Measurements from ENCODE around the gene AP1G2. TPM values are rescaled to one million over a fixed set of nuclear protein-coding genes. Genes with fewer than 3 reads are reported as not detected.

The AP1G2 gene
- total and polyA plus RNA-seq, 2 of the 13 experiments (the other 11 are each of a cell fraction or from before 2014, with no cell fraction given), result 96.9 to 611 TPM

DNA sequence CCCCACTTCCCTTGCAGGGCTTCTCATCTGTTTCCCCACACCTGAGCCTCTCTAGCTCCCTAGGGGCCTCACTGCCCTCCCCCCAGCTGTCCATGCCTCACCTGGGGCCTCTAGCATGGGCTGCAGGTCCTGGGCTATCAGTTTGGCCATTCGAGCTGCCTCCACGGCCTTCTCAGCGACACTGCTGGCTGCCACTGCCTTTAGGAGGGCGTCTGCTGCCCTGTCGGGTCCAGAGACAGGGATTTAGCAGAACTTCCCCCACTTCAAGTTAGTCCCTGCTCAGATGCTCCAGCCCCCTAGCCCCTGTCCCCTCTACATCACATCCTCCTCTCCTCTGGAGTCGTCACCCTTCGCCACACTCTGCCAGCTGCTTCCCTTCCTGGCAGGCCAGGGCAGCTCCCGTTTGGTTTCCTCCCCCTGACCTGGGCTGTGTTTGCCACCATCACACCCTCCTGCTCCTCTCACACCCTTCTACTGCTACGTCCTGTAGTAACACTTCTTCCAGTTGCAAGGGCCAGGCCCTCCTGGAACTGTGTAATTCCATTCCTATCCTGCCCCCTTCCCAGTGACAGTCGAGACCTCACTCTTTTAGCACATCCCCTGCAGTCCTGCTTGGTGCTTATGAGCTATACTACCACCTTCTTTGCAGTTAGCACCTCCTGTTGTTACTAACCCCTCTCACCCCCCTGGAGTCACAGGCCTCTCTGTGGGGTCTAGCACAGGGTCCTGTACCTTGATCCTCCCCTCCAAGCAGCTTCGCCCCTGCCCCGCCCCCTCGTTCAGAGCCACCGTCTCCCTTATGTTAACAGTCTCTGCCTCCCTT, 4.3 kb upstream of the AP1G2 start (continued):
- TF ChIP-seq ZNF883 (CRISPR knock-in tag; IDR thresholded peaks at IDR 0.05; ENCODE audit: not compliant biosample characterization) (no peak), ELF1 (CRISPR knock-in tag; IDR thresholded peaks at IDR 0.05) (no peak; the same call in 1 of the 2 replicates), ZBTB10 (CRISPR knock-in tag; IDR thresholded peaks at IDR 0.05; ENCODE audit: borderline replicate concordance) (no peak), BORCS8-MEF2B (CRISPR knock-in tag; IDR thresholded peaks at IDR 0.05) (no peak), YEATS2 (CRISPR knock-in tag; IDR thresholded peaks at IDR 0.05; ENCODE audit: borderline replicate concordance) (no peak), KMT2B (CRISPR knock-in tag; IDR thresholded peaks at IDR 0.05) (no peak), HNF4G (IDR thresholded peaks at IDR 0.05; ENCODE audit: borderline replicate concordance, low read depth, low read length) (peak; percentile 25; the same call in 1 of the 2 replicates), HNF4G (CRISPR knock-in tag; IDR thresholded peaks at IDR 0.05; ENCODE audit: borderline replicate concordance, low read depth) (no peak), ZNF354B (CRISPR knock-in tag; IDR thresholded peaks at IDR 0.05) (no peak), ZBTB40 (IDR thresholded peaks at IDR 0.05) (no peak), ZBTB40 (CRISPR knock-in tag; IDR thresholded peaks at IDR 0.05) (no peak), POLR2AphosphoS5 (IDR thresholded peaks at IDR 0.05; ENCODE audit: low read depth, low read length) (no peak), NR0B2 (CRISPR knock-in tag; IDR thresholded peaks at IDR 0.05) (no peak), ZNF839 (CRISPR knock-in tag; IDR thresholded peaks at IDR 0.05; ENCODE audit: borderline replicate concordance) (no peak; the same call in 1 of the 2 replicates), ZNF253 (CRISPR knock-in tag; IDR thresholded peaks at IDR 0.05; ENCODE audit: borderline replicate concordance) (no peak), RFXAP (CRISPR knock-in tag; IDR thresholded peaks at IDR 0.05; ENCODE audit: borderline replicate concordance) (0 out of 2 replicates have a peak, but pooled peaks have one; percentile 29), ZNF205 (CRISPR knock-in tag; IDR thresholded peaks at IDR 0.05) (no peak), SP140L (CRISPR knock-in tag; IDR thresholded peaks at IDR 0.05; ENCODE audit: borderline replicate concordance) (no peak)
